HCT116 (cell line): ENCODE results near the gene VLDLR. TPM values are rescaled to one million over a fixed set of nuclear protein-coding genes. Genes with fewer than 3 reads are reported as not detected.

ENCODE experiments used
- ATAC-seq: fragments of 200-7000 bp; cut with Tn5 transposase; 2 replicates; pipeline ENCODE4 v1.9.1; 2020; ENCODE audit warnings: mild to moderate bottlenecking, moderate library complexity
- BruUV-seq: library from RNA; stranded (reverse); fragments of 400-500 nt; replicated peaks from 2 replicates; lab custom pipeline; 2021; lab: Mats Ljungman, UMichigan
- CTCF ChIA-PET: fragments of 300-600 bp; sonication (Branson Sonifier 250); formaldehyde crosslinking; loops from one replicate; lab custom pipeline; 2021; ENCODE audit warnings: antibody characterized with exemption; lab: Charles Lee
- POLR2A ChIA-PET: fragments of 300-600, 350-600 bp; sonication (Branson Sonifier 250); formaldehyde crosslinking; loops from one replicate; lab custom pipeline; 2021; ENCODE audit warnings: antibody characterized with exemption; lab: Charles Lee
- RAD21 ChIA-PET, 2 experiments: fragments of 300-600 bp; sonication (Branson Sonifier 250); formaldehyde crosslinking; loops; one replicate each; lab custom pipeline; 2023; ENCODE audit warnings: low total read pairs in 2 of 2; ENCODE audit not compliant: uncharacterized antibody in 2 of 2, unreplicated experiment in 2 of 2, low non-redundant PET in 1 of 2; lab: Charles Lee
- DNase-seq: peaks from one replicate; pipeline ENCODE4 v3.0.0-alpha.2; 2010; ENCODE audit warnings: low read depth, low spot score
- H2AFZ ChIP-seq: fragments of 200-600 bp; shearing (Covaris generic), sonication (generic); 2 replicates; pipeline ENCODE4 v1.6.1; 2017; ENCODE audit warnings: low read depth, mixed run types, mixed read lengths, antibody characterized with exemption, low read length; ENCODE audit not compliant: poor library complexity, severe bottlenecking
- H3K27ac ChIP-seq: 2 replicates; pipeline ENCODE4 v1.5.1; 2012; ENCODE audit warnings: low read depth, low read length
- H3K27me3 ChIP-seq: fragments of 200-600 bp; sonication (generic); 2 replicates; pipeline ENCODE4 v1.6.1; 2016; ENCODE audit warnings: mixed run types, low read length, mixed read lengths; ENCODE audit not compliant: insufficient read depth
- H3K36me3 ChIP-seq, 2 experiments: fragments of 200-500 bp in 1 of 2; fragments of 200-600 bp in 1 of 2; sonication (Bioruptor generic) in 1 of 2; sonication (generic) in 1 of 2; 2 replicates each; pipeline versions ENCODE4 v1.5.1 to v1.6.1; 2014 to 2016; ENCODE audit warnings: low read length in 2 of 2, inconsistent platforms in 1 of 2, mixed read lengths in 1 of 2, mixed run types in 1 of 2; ENCODE audit not compliant: insufficient read depth in 2 of 2, control insufficient read depth in 1 of 2
- H3K4me1 ChIP-seq, 2 experiments: fragments of 200-600 bp in 1 of 2; sonication (generic) in 1 of 2; 2 replicates each; pipeline versions ENCODE4 v1.5.1 to v1.6.1; 2012 to 2017; ENCODE audit warnings: low read length in 2 of 2, inconsistent platforms in 1 of 2, mild to moderate bottlenecking in 1 of 2, mixed read lengths in 1 of 2, mixed run types in 1 of 2, moderate library complexity in 1 of 2; ENCODE audit not compliant: insufficient read depth in 2 of 2, control insufficient read depth in 1 of 2
- H3K4me2 ChIP-seq: fragments of 200-600 bp; sonication (generic); 2 replicates; pipeline ENCODE4 v1.6.1; 2017; ENCODE audit warnings: mixed run types, low read length, mixed read lengths
- H3K4me3 ChIP-seq, 2 experiments: fragments of 200-600 bp in 1 of 2; sonication (generic) in 1 of 2; replicated peaks in 1 of 2; 2 replicates each; pipeline ENCODE4 v1.5.1; 2011 to 2016; ENCODE audit warnings: low read length in 2 of 2, control low read depth in 1 of 2, low read depth in 1 of 2, mild to moderate bottlenecking in 1 of 2, mixed read lengths in 1 of 2, mixed run types in 1 of 2
- H3K79me2 ChIP-seq: fragments of 200-600 bp; sonication (generic); 2 replicates; pipeline ENCODE4 v1.6.1; 2017; ENCODE audit warnings: mild to moderate bottlenecking, mixed run types, low read length, moderate library complexity, mixed read lengths; ENCODE audit not compliant: insufficient read depth
- H3K9ac ChIP-seq: fragments of 200-600 bp; sonication (generic); 2 replicates; pipeline ENCODE4 v1.6.1; 2016; ENCODE audit warnings: low read length, mixed read lengths
- H3K9me2 ChIP-seq: fragments of 200-600 bp; sonication (generic), shearing (Covaris generic); 2 replicates; pipeline ENCODE4 v1.6.1; 2017; ENCODE audit warnings: mixed run types, mild to moderate bottlenecking, moderate library complexity; ENCODE audit not compliant: insufficient read depth
- H3K9me3 ChIP-seq, 2 experiments: fragments of 200-500 bp in 1 of 2; fragments of 200-600 bp in 1 of 2; sonication (Bioruptor generic) in 1 of 2; sonication (generic) in 1 of 2; 2 replicates each; pipeline ENCODE4 v1.6.1; 2014 to 2017; ENCODE audit warnings: low read length in 2 of 2, mixed read lengths in 2 of 2, inconsistent platforms in 1 of 2, low read depth in 1 of 2, mild to moderate bottlenecking in 1 of 2, mixed run types in 1 of 2, moderate library complexity in 1 of 2; ENCODE audit not compliant: control insufficient read depth in 1 of 2, insufficient read depth in 1 of 2
- H4K20me1 ChIP-seq: fragments of 200-600 bp; sonication (generic), shearing (Covaris generic); 2 replicates; pipeline ENCODE4 v1.6.1; 2017; ENCODE audit warnings: mixed run types, mild to moderate bottlenecking, moderate library complexity; ENCODE audit not compliant: insufficient read depth
- CTCF ChIP-seq, 3 experiments: fragments of 200-600 bp in 1 of 3; sonication (generic) in 1 of 3; IDR thresholded peaks in 2 of 3; conservative IDR thresholded peaks in 1 of 3; 2 replicates each; pipeline ENCODE4 v1.5.1; 2012 to 2017; ENCODE audit warnings: low read depth in 2 of 3, low read length in 2 of 3, antibody characterized with exemption in 1 of 3, borderline replicate concordance in 1 of 3, control low read depth in 1 of 3, mild to moderate bottlenecking in 1 of 3, mixed read lengths in 1 of 3, mixed run types in 1 of 3, moderate library complexity in 1 of 3; ENCODE audit not compliant: insufficient read depth in 1 of 3
- EGR1 ChIP-seq: IDR thresholded peaks from 2 replicates; pipeline ENCODE4 v1.6.1; 2012; ENCODE audit warnings: low read depth
- ELF1 ChIP-seq: IDR thresholded peaks from 2 replicates; pipeline ENCODE4 v1.6.1; 2012; ENCODE audit warnings: low read depth, borderline replicate concordance
- EZH2 ChIP-seq: fragments of 200-600 bp; sonication (generic); IDR thresholded peaks from 2 replicates; pipeline ENCODE4 v1.6.1; 2017; ENCODE audit warnings: antibody characterized with exemption, mixed run types
- MAX ChIP-seq: IDR thresholded peaks from 2 replicates; pipeline ENCODE4 v1.6.1; 2012
- POLR2AphosphoS5 ChIP-seq: IDR thresholded peaks from 2 replicates; pipeline ENCODE4 v1.6.1; 2011; ENCODE audit warnings: mild to moderate bottlenecking, low read depth, low read length, moderate library complexity
- RAD21 ChIP-seq: IDR thresholded peaks from 2 replicates; pipeline ENCODE4 v1.6.1; 2012; ENCODE audit warnings: low read depth, mild to moderate bottlenecking
- SP1 ChIP-seq: IDR thresholded peaks from 2 replicates; pipeline ENCODE4 v1.6.1; 2012; ENCODE audit warnings: low read depth
- SRF ChIP-seq: IDR thresholded peaks from 2 replicates; pipeline ENCODE4 v1.6.1; 2012; ENCODE audit warnings: low read depth
- TCF7L2 ChIP-seq: IDR thresholded peaks from 2 replicates; pipeline ENCODE4 v1.7.0; 2011; ENCODE audit warnings: borderline replicate concordance, inconsistent platforms; ENCODE audit not compliant: insufficient read depth, insufficient read length; ENCODE audit errors: extremely low read depth
- YY1 ChIP-seq: IDR thresholded peaks from 2 replicates; pipeline ENCODE4 v1.6.1; 2011; ENCODE audit warnings: low read length, low read depth, moderate library complexity, mild to moderate bottlenecking; ENCODE audit not compliant: insufficient replicate concordance; ENCODE audit errors: extremely low read depth
- ZFX ChIP-seq: fragments of 450-650 bp; IDR thresholded peaks from 2 replicates; pipeline ENCODE4 v1.6.1; 2017
- intact Hi-C: fragments of 100-400 bp; cut with micrococcal nuclease; formaldehyde crosslinking; loops from 2 replicates; pipeline ENCODE4 v1.10.0; 2022
- total RNA-seq: library from RNA; stranded (reverse); gene quantifications from one replicate; pipeline ENCODE4 v1.2.1, GENCODE V29; 2021; ENCODE audit not compliant: unreplicated experiment

The VLDLR gene
- total RNA-seq, 1 experiment from 2014 or later, result 0.17 TPM

GRCh38 chr9:2675834-2676233 lies 54.2 kb downstream of the VLDLR start:
- DNase-seq (no peak), ATAC-seq (no peak)
- H3K4me2 ChIP-seq, result no peak overlapping the region
- CTCF ChIA-PET, result no interaction called here
- H3K4me3 ChIP-seq, result no peak overlapping the region
- no peak for TF ChIP-seq ELF1
- no peak for TF ChIP-seq RAD21
- TF ChIP-seq CTCF (IDR thresholded peaks at IDR 0.05 in 2 of 3, conservative IDR thresholded peaks at IDR 0.05 in 1 of 3; ENCODE audit: borderline replicate concordance in 1 of 3, insufficient read depth in 1 of 3, low read depth in 2 of 3, low read length in 2 of 3), result no peak
- no peak for TF ChIP-seq EZH2
- TF ChIP-seq SP1, result no peak
- no peak for TF ChIP-seq POLR2AphosphoS5
- TF ChIP-seq ZFX, result no peak
- no peak for TF ChIP-seq EGR1
- no peak for TF ChIP-seq YY1
- no peak for TF ChIP-seq SRF
- no peak for TF ChIP-seq MAX
- TF ChIP-seq TCF7L2, result no peak
- H3K36me3 ChIP-seq, result no peaks in the 10 kb centered on the region
- intact Hi-C loops, result no loop called here
- BruUV-seq, result no TSS peak
- no peak overlapping the region for H2AFZ ChIP-seq
- H3K79me2 ChIP-seq, result no peaks in the 10 kb centered on the region
- H3K27me3 ChIP-seq, result no peaks in the 10 kb centered on the region
- no peaks in the 10 kb centered on the region for H4K20me1 ChIP-seq
- no peaks in the 10 kb centered on the region for H3K4me1 ChIP-seq
- H3K27ac ChIP-seq, result no peak overlapping the region
- H3K9ac ChIP-seq, result no peak overlapping the region
- H3K9me3 ChIP-seq, result no peaks in the 10 kb centered on the region
- RAD21 ChIA-PET, result no interaction called here
- H3K9me2 ChIP-seq, result no peaks in the 10 kb centered on the region
- POLR2A ChIA-PET, result no interaction called here
